Measurements from ENCODE around the gene PACRG.

- TF ChIP-seq OSR1 (CRISPR knock-in tag; IDR thresholded peaks at IDR 0.05) (no peak), CREB5 (CRISPR knock-in tag; IDR thresholded peaks at IDR 0.05; ENCODE audit: low read depth) (no peak), PATZ1 (CRISPR knock-in tag; IDR thresholded peaks at IDR 0.05; ENCODE audit: borderline replicate concordance) (no peak), GLIS3 (CRISPR knock-in tag; IDR thresholded peaks at IDR 0.05) (no peak), TOX (CRISPR knock-in tag; IDR thresholded peaks at IDR 0.05; ENCODE audit: borderline replicate concordance) (no peak), ZNF8 (CRISPR knock-in tag; IDR thresholded peaks at IDR 0.05) (no peak), RARB (CRISPR knock-in tag; IDR thresholded peaks at IDR 0.05) (no peak)
These were observed 91.5 kb downstream of the PACRG start for GRCh38 chr6:162819284-162819683.
